GM18505 (cell line): Measurements from ENCODE around the gene RGS7.

ENCODE experiments used
- ATAC-seq: cut with Tn5 transposase; IDR thresholded peaks from one replicate; pipeline ENCODE4 v1.9.1; 2021; ENCODE audit not compliant: unreplicated experiment
- POLR2A ChIP-seq: IDR thresholded peaks from 4 replicates; pipeline ENCODE4 v1.6.1; 2011; ENCODE audit warnings: borderline replicate concordance; ENCODE audit not compliant: insufficient read depth, insufficient read length; ENCODE audit errors: extremely low read depth

RGS7 gene

GRCh38 chr1:241357366-241358340 is 648 bp upstream of the RGS7 start:
- TF ChIP-seq POLR2A = no peak
- no peak for ATAC-seq

GRCh38 chr1:241356187-241356518 is 852 bp downstream of the RGS7 start:
- ATAC-seq = no peak
- TF ChIP-seq POLR2A = no peak

DNA sequence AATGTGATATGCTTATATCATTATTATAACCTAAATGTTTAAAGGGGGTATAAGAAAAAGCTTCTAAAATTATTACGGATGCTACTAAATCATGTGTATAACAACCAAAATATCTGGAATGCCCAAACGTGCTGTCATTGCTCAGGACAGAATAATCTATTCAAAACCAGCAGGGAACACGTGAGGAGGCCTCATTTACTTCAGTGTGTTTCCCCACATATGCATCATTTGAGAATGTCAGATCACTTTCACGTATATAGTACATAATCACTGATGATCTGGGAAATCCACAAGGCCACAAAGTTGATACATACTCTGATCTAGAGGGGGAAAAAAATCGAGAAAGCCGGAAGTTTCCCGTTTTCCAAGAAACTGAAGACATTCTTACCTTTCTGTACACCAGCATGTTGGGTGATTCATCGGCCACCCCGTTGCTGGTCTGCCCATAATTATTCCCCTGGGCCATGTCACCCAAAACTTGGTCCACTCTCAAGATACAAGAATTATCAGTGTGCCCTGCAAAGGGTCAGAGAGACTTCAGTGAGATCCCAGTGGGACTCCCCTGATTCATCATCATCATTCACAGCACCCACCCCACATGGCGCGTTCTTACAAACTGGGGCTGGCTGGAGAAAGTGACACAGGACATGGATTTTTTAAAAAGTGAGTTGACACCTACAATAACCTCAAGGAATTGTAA is 1.5 kb downstream of the RGS7 start:
- TF ChIP-seq POLR2A = no peak
- no peak for ATAC-seq

DNA sequence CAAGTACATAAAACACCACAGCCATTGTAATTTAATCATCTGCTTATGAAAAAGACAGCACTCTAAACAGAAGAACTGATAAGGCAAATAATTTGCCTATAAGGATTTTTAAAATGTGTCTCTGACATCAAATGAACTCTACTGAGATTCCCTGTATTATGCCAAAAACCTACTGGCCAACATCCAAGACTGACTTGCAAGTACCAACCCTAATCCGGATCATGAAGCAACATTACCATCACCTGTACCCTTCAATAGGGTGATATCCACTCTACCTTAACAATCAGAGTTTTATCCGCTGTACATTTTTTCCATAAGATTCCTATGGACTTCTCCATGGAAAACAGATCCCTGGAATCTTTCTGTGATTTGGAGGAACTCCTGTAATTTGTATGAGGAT is 4.6 kb downstream of the RGS7 start:
- no peak for ATAC-seq
- no peak for TF ChIP-seq POLR2A

GRCh38 chr1:241351841-241352240 is 5.2 kb downstream of the RGS7 start:
- ATAC-seq = no peak
- TF ChIP-seq POLR2A = no peak

DNA sequence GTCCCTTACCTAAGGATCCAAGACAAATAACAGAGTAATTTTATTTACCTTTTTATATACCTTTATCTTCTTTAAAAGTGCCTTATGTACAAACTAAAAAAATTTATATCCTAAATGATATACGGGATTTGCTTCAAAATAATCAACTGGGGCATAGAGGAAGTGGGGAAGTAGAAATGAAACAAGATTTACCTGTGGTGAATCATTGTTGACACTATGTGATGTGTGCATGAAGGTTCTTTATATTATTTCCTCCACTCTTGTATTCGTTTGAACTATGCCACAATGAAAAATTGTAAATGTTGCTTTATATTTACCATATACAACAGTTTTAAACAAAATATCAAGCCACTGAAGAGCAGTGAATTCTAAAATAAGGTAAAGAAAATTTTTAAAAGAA is 13.0 kb downstream of the RGS7 start:
- ATAC-seq = no peak

DNA sequence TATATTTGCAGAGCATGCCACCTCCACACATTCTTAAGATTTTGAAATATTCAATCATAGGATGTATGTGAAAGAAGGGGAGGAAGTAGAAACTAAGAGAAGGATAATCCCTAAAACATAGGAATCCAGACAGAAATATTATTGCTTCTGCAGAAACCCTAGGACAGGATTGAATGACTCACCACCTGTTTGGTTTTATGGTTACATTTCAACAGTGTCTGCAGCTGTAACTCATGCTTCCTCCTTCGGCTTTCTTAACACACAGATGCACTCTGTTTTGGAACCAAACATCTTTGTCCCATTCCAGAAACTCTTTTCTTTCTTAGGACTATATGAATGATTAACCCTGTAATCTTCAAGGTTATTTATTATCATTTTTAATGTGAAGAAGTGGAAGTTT is 20.7 kb downstream of the RGS7 start:
- no peak for TF ChIP-seq POLR2A
- ATAC-seq = no peak

More for the DNA sequence above, 13.0 kb downstream of the RGS7 start:
- TF ChIP-seq POLR2A = no peak

DNA sequence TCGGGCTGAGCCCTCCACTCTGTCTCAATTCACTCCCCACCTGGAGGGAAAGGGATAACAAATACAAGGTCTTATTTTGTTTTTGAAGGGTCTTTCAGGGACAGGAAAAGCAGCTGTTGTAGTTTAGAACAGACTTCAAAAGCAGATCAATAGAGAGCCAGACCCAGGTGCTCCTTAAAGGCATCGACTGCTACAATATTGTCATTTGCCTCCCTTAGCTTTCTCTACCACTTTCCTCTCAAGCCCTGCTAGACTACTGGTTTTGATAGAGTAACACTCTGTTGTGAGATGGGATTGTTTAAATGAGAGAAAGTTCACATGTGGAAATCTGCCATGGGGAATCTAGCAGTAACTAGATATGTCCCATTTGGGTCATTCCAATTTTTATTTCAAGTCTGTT is 24.0 kb downstream of the RGS7 start:
- no peak for ATAC-seq
- TF ChIP-seq POLR2A = no peak

DNA sequence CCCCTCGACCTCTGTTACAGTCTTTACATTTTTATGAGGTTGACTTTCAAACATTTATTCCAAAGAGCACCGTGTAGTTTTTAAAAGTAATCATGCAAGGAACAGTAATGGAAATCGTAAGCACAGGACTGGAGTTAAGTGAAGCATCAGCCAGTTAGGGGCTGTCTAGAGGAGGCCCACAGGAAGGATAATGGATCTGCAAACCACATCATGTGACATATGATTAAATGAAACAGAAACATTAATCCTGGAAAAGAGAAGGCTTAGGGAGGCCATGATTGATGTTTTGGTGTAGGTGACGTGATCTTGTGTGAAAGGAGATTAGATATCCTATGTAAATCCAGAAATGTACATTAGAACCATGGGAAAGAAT is 25.0 kb downstream of the RGS7 start:
- no peak for ATAC-seq
- TF ChIP-seq POLR2A = no peak

DNA sequence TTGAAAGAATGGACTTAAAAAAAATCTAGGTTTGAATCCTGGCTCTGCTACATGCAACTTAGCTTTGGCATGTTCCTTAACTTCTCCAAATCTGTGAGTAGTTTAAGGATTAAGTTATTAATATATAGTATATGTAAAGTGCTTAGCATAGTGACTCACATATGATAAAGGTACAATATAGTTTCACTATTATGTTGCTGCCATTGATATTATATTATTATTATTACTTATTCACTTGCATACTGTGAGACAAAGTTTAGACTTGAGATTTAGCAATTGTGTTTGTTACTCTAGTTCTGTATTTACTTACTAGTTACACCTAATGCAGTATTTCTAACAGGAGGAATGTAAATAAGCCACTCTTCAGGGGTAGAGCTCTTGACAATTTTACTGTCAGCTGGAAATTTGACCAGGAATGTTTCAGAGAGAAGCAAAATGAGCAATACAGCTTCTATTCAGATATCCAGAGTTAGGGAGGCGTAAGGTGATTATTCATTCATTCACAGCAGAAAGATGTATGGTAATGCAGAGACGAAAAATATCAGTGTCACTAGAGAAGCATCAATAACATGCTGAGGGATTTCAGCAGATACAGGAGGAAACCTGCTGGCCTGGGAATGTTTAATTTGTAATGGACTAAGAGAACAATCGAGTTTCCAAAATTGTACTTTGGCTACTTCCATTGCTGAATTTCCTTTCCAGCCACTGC is 25.5 kb downstream of the RGS7 start:
- TF ChIP-seq POLR2A = no peak
- ATAC-seq = no peak

GRCh38 chr1:241330619-241331327 is 26.2 kb downstream of the RGS7 start:
- TF ChIP-seq POLR2A = no peak
- peak; percentile 59 for ATAC-seq

- ATAC-seq = no peak
- no peak for TF ChIP-seq POLR2A
These were observed 31.5 kb downstream of the RGS7 start for GRCh38 chr1:241325456-241325855.
